ENCODE measurements around the gene S100A2.

The S100A2 gene

DNA sequence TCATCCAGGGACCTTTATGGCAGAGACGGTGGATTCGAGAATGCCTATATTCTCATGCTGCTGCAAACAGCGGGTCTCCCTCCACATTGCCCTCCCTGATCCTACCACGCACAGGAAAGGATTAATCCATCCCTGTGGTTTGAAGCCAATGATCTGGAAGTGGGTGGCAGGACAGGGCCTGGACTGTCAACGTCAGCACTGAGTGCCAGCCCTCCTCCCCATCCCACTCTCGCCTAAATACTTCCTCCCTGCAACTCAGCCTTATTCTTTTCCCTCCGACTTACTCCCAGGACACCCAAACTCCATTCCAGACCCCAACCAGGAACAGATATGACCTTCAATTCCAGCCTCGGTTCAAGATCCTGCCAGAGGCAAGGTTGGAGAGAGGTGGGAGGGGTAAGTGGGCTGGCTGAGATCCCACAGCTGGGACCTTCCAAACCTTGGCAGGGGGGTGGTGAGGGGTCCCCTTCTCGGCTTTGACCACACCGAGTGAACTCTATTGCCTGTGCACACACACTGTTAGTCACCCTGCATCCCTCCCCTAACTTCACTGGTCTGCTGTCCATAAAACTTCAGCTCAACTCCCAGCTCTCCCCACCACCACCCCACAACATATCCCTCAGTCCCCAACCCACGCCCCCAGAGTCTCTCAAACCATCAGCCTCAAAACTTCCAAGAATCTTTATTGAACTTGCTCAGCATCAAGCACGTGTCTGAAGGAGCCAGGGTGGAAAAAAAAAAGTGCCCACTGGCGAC is 22.5 kb downstream of the S100A2 start:
- Histone ChIP-seq H3K27ac (ENCODE audit: low read depth, low read length) (no peak overlapping the region), H3K4me2 (ENCODE audit: low read length) (no peak overlapping the region), H3F3A (ENCODE audit: control insufficient read depth, insufficient read depth) (no peaks in the 10 kb centered on the region), H4K20me1 (ENCODE audit: control insufficient read depth, insufficient read depth, low read depth, low read length) (no peaks in the 10 kb centered on the region), H3K9me2 (replicated peaks; ENCODE audit: control insufficient read depth, low read length) (no peaks in the 10 kb centered on the region), H3K4me3 (ENCODE audit: low read length) (no peak overlapping the region), H3K27me3 (ENCODE audit: control insufficient read depth, low read length) (peaks cover 20% of the 10 kb centered on the region), H3K9me3 (ENCODE audit: control insufficient read depth, insufficient read depth, low read length) (no peaks in the 10 kb centered on the region), H3K79me2 (ENCODE audit: control insufficient read depth, low read length) (no peaks in the 10 kb centered on the region), H3K36me3 (ENCODE audit: control insufficient read depth, low read length) (no peaks in the 10 kb centered on the region), H3K4me1 (ENCODE audit: control insufficient read depth, low read length) (peaks cover 12% of the 10 kb centered on the region)
- TF ChIP-seq, protein P1, sequence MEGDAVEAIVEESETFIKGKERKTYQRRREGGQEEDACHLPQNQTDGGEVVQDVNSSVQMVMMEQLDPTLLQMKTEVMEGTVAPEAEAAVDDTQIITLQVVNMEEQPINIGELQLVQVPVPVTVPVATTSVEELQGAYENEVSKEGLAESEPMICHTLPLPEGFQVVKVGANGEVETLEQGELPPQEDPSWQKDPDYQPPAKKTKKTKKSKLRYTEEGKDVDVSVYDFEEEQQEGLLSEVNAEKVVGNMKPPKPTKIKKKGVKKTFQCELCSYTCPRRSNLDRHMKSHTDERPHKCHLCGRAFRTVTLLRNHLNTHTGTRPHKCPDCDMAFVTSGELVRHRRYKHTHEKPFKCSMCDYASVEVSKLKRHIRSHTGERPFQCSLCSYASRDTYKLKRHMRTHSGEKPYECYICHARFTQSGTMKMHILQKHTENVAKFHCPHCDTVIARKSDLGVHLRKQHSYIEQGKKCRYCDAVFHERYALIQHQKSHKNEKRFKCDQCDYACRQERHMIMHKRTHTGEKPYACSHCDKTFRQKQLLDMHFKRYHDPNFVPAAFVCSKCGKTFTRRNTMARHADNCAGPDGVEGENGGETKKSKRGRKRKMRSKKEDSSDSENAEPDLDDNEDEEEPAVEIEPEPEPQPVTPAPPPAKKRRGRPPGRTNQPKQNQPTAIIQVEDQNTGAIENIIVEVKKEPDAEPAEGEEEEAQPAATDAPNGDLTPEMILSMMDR (IDR thresholded peaks at IDR 0.05; ENCODE audit: low read depth, low read length, poor library complexity, severe bottlenecking): no peak
- no peak for TF ChIP-seq EZH2phosphoT487 (IDR thresholded peaks at IDR 0.05; ENCODE audit: borderline replicate concordance, low read length)

GRCh38 chr1:153541641-153542590 is 23.7 kb downstream of the S100A2 start:
- TF ChIP-seq, protein P1 (IDR thresholded peaks at IDR 0.05; ENCODE audit: low read depth, low read length, poor library complexity, severe bottlenecking): no peak
- Histone ChIP-seq H3K9me3 (ENCODE audit: control insufficient read depth, insufficient read depth, low read length) (no peaks in the 10 kb centered on the region), H3K9me2 (replicated peaks; ENCODE audit: control insufficient read depth, low read length) (no peaks in the 10 kb centered on the region), H4K20me1 (ENCODE audit: control insufficient read depth, insufficient read depth, low read depth, low read length) (no peaks in the 10 kb centered on the region), H3K27ac (ENCODE audit: low read depth, low read length) (no peak overlapping the region), H3F3A (ENCODE audit: control insufficient read depth, insufficient read depth) (no peaks in the 10 kb centered on the region), H3K4me3 (ENCODE audit: low read length) (no peak overlapping the region), H3K36me3 (ENCODE audit: control insufficient read depth, low read length) (no peaks in the 10 kb centered on the region), H3K4me2 (ENCODE audit: low read length) (no peak overlapping the region), H3K79me2 (ENCODE audit: control insufficient read depth, low read length) (no peaks in the 10 kb centered on the region), H3K4me1 (ENCODE audit: control insufficient read depth, low read length) (peaks cover 12% of the 10 kb centered on the region), H3K27me3 (ENCODE audit: control insufficient read depth, low read length) (peaks cover 9% of the 10 kb centered on the region; the same call in 1 of the 2 replicates)

GRCh38 chr1:153540394-153541361 is 25.0 kb downstream of the S100A2 start, which contains the start of gene S100A5:
Gene S100A5, minus strand, starts transcription at chr1:153540934. Its CDS starts 743 bp downstream, at chr1:153540191.
- Histone ChIP-seq H3K79me2 (ENCODE audit: control insufficient read depth, low read length) (no peaks in the 10 kb centered on the region), H3K27me3 (ENCODE audit: control insufficient read depth, low read length) (peaks cover 16% of the 10 kb centered on the region), H3K9me3 (ENCODE audit: control insufficient read depth, insufficient read depth, low read length) (no peaks in the 10 kb centered on the region), H3K27ac (ENCODE audit: low read depth, low read length) (no peak within 1 kb of the TSS), H3F3A (ENCODE audit: control insufficient read depth, insufficient read depth) (no peaks in the 10 kb centered on the region), H3K4me3 (ENCODE audit: low read length) (no peak within 1 kb of the TSS), H3K36me3 (ENCODE audit: control insufficient read depth, low read length) (no peaks in the 10 kb centered on the region), H3K4me2 (ENCODE audit: low read length) (no peak within 1 kb of the TSS), H4K20me1 (ENCODE audit: control insufficient read depth, insufficient read depth, low read depth, low read length) (no peaks in the 10 kb centered on the region), H3K4me1 (ENCODE audit: control insufficient read depth, low read length) (peaks cover 13% of the 10 kb centered on the region), H3K9me2 (replicated peaks; ENCODE audit: control insufficient read depth, low read length) (no peaks in the 10 kb centered on the region)
- no peak for TF ChIP-seq EZH2phosphoT487 (IDR thresholded peaks at IDR 0.05; ENCODE audit: borderline replicate concordance, low read length)
- TF ChIP-seq, protein P1 (IDR thresholded peaks at IDR 0.05; ENCODE audit: low read depth, low read length, poor library complexity, severe bottlenecking): no peak

Data from DOHH2 (cell line).